ENCODE data around the gene SYNJ2. TPM values are rescaled to one million over a fixed set of nuclear protein-coding genes. Genes with fewer than 3 reads are reported as not detected.

Gene SYNJ2
- total and polyA plus RNA-seq, 2 of the 4 experiments (the other 2 are of a cell fraction), result 40.8 to 45.2 TPM

- no peak for TF ChIP-seq ELK1 (IDR thresholded peaks at IDR 0.05; ENCODE audit: borderline replicate concordance, low read depth, low read length)
These were observed 33.0 kb downstream of the SYNJ2 start (continued) for GRCh38 chr6:158014505-158015187.

- no peak for ATAC-seq (ENCODE audit: low read depth)
- peak overlapping the region; percentile 79 for H3K23ac ChIP-seq (ENCODE audit: low read depth, low read length)
- peak overlapping the region; percentile 88 for H3K4ac ChIP-seq (ENCODE audit: low read depth, low read length)
These were observed 33.5 kb downstream of the SYNJ2 start for GRCh38 chr6:158015188-158015506.

More at GRCh38 chr6:158015188-158015506, 33.5 kb downstream of the SYNJ2 start:
- Histone ChIP-seq H3K56ac (ENCODE audit: extremely low read depth, insufficient read depth, low read length) (no peak overlapping the region; the same call in 1 of the 2 replicates), H2BK5ac (ENCODE audit: low read depth, low read length, poor library complexity, severe bottlenecking) (peak overlapping the region; percentile 61), H2AK5ac (ENCODE audit: low read depth, low read length) (peak overlapping the region; percentile 86), H3K14ac (replicated peaks; ENCODE audit: low read depth, low read length) (peak overlapping the region; percentile 79), H3K4me2 (ENCODE audit: low read depth, low read length) (no peak overlapping the region), H3K36me3 (ENCODE audit: control insufficient read depth, insufficient read depth, low read length) (peaks cover 10% of the 10 kb centered on the region), H4K8ac (ENCODE audit: low read depth in 2 of 2, low read length in 2 of 2) (peak overlapping the region; percentile 6 to 50; a peak in 3 of 4 replicates), H2BK20ac (ENCODE audit: low read depth, low read length) (peak overlapping the region; percentile 72), H3K27me3 (ENCODE audit: control insufficient read depth, insufficient read depth, low read length) (no peaks in the 10 kb centered on the region), H4K20me1 (ENCODE audit: insufficient read depth, low read length) (peaks cover 25% of the 10 kb centered on the region), H4K5ac (ENCODE audit: low read depth, low read length) (peak overlapping the region; percentile 33; the same call in 1 of the 2 replicates), H2BK15ac (ENCODE audit: low read depth, low read length) (peak overlapping the region; percentile 82; the same call in 2 of the 3 replicates), H3K4me1 (ENCODE audit: control insufficient read depth, insufficient read depth, low read length) (peaks cover 49% of the 10 kb centered on the region), H2BK120ac (ENCODE audit: low read depth, low read length) (peak overlapping the region; percentile 33), H3K4me3 (ENCODE audit: insufficient read depth, low read depth, low read length) (no peak overlapping the region), H3K9ac (ENCODE audit: low read depth, low read length) (no peak overlapping the region), H2AK9ac (replicated peaks; ENCODE audit: low read depth, low read length, poor library complexity) (no peak overlapping the region), H4K91ac (ENCODE audit: insufficient read depth, low read depth, low read length) (peak overlapping the region; percentile 81), H3K79me1 (ENCODE audit: low read depth in 1 of 2, low read length in 2 of 2) (peaks cover 45 to 93% of the 10 kb centered on the region in 2 experiments), H3K9me3 (ENCODE audit: control insufficient read depth, insufficient read depth, low read length) (no peaks in the 10 kb centered on the region), H2AFZ (replicated peaks; ENCODE audit: low read length, poor library complexity) (no peak overlapping the region), H3K18ac (ENCODE audit: low read depth, low read length) (peak overlapping the region; percentile 63; the same call in 1 of the 2 replicates), H3K27ac (ENCODE audit: insufficient read depth, low read length) (peak overlapping the region; percentile 23; the same call in 1 of the 2 replicates), H3K9me1 (ENCODE audit: insufficient read depth, low read length) (peaks cover 56% of the 10 kb centered on the region)
- dilution Hi-C loops (cut with HindIII; ENCODE audit: low sequenced_read_pairs, unreplicated experiment) (no loop called here), in situ Hi-C loops (cut with MboI; ENCODE audit: low sequenced_read_pairs) (no loop called here), intact Hi-C loops (cut with micrococcal nuclease) (no loop called here)
- ChIA-PET POLR2A (ENCODE audit: unreplicated experiment) (no interaction called here), CTCF (no interaction called here)
- WGBS, 2 experiments (ENCODE audit: extremely low coverage in 2 of 2, insufficient read length in 1 of 2), result no CpG with 5 or more reads among the region's 2 CpGs
- no peak for DNase-seq
- BruUV-seq (replicated peaks), result no TSS peak
- no peak for TF ChIP-seq NFE2L2 (IDR thresholded peaks at IDR 0.05; ENCODE audit: low read depth, low read length)
- no peak for TF ChIP-seq RCOR1 (IDR thresholded peaks at IDR 0.05; ENCODE audit: insufficient replicate concordance, low read length)
- no peak for TF ChIP-seq FOS (IDR thresholded peaks at IDR 0.05; ENCODE audit: low read depth, low read length)
- TF ChIP-seq RFX5 (IDR thresholded peaks at IDR 0.05; ENCODE audit: low read depth, low read length), result no peak
- no peak for TF ChIP-seq RAD21 (IDR thresholded peaks at IDR 0.05; ENCODE audit: low read length)
- TF ChIP-seq BHLHE40 (IDR thresholded peaks at IDR 0.05; ENCODE audit: low read depth, low read length), result no peak
- TF ChIP-seq MAZ (IDR thresholded peaks at IDR 0.05; ENCODE audit: borderline replicate concordance, low read depth, low read length), result no peak
- TF ChIP-seq POLR2A (IDR thresholded peaks at IDR 0.05; ENCODE audit: low read depth, low read length), result no peak
- no peak for TF ChIP-seq CEBPB (IDR thresholded peaks at IDR 0.05; ENCODE audit: low read depth, low read length)
- no peak for TF ChIP-seq ELK1 (IDR thresholded peaks at IDR 0.05; ENCODE audit: borderline replicate concordance, low read depth, low read length)
- no peak for TF ChIP-seq SMC3 (IDR thresholded peaks at IDR 0.05; ENCODE audit: low read depth, low read length)
- TF ChIP-seq MXI1 (IDR thresholded peaks at IDR 0.05; ENCODE audit: borderline replicate concordance, low read depth, low read length), result no peak
- no peak for TF ChIP-seq MAFK (IDR thresholded peaks at IDR 0.05; ENCODE audit: low read depth, low read length)
